SH-SY5Y (cell line): ENCODE measurements around the gene LONRF3.

Experiments used
- GATA2 ChIP-seq: IDR thresholded peaks from 2 replicates; pipeline ENCODE4 v1.6.1; 2011; ENCODE audit warnings: mild to moderate bottlenecking, low read depth, low read length
- GATA3 ChIP-seq: IDR thresholded peaks from 2 replicates; pipeline ENCODE4 v1.6.1; 2011; ENCODE audit warnings: low read depth, mild to moderate bottlenecking, low read length, moderate library complexity

GRCh38 chrX:118943102-118943501 is 31.3 kb upstream of the LONRF3 start:
- TF ChIP-seq GATA3 (no peak), GATA2 (no peak)
